Lower lobe of right lung (tissue), 2 donors: ENCODE measurements around the gene VSIG1. TPM values are rescaled to one million over a fixed set of nuclear protein-coding genes. Genes with fewer than 3 reads are reported as not detected.

Source experiments
- ATAC-seq, 2 donors: fragments of 200-7000 bp; cut with Tn5 transposase; one replicate each; pipeline ENCODE4 v1.9.1; 2020 to 2022; ENCODE audit warnings: mild to moderate bottlenecking in 2 of 2, moderate library complexity in 2 of 2
- DNase-seq: peaks from one replicate; pipeline ENCODE4 v3.0.0-alpha.2; 2020
- H3K27ac ChIP-seq: fragments of 200-600 bp; one replicate; pipeline ENCODE4 v1.8.0; 2022
- H3K27me3 ChIP-seq: fragments of 200-600 bp; one replicate; pipeline ENCODE4 v1.8.0; 2022; ENCODE audit warnings: low read depth
- H3K36me3 ChIP-seq: fragments of 200-600 bp; one replicate; pipeline ENCODE4 v1.8.0; 2022; ENCODE audit warnings: mild to moderate bottlenecking
- H3K4me1 ChIP-seq: fragments of 200-600 bp; one replicate; pipeline ENCODE4 v1.8.0; 2022
- H3K4me3 ChIP-seq: fragments of 200-600 bp; one replicate; pipeline ENCODE4 v1.8.0; 2022; ENCODE audit warnings: mild to moderate bottlenecking
- H3K9me3 ChIP-seq: fragments of 200-600 bp; one replicate; pipeline ENCODE4 v1.8.0; 2022
- CTCF ChIP-seq: fragments of 200-600 bp; IDR thresholded peaks from one replicate; pipeline ENCODE4 v1.8.0; 2022; ENCODE audit warnings: antibody characterized with exemption, mild to moderate bottlenecking
- intact Hi-C: fragments of 100-400 bp; cut with DNase I; formaldehyde crosslinking; loops from one replicate; pipeline ENCODE4 v1.11.0; 2022
- total RNA-seq: library from RNA; stranded (reverse); fragmentation: NEBNext Ultra II Directional; extraction: Animal tissue kit (Norgen Biotek cat#: 25700); gene quantifications from one replicate; pipeline ENCODE4 v1.2.1, GENCODE V29; 2021
- donor health status: DM: no; HTN: yes; CAD: no; lungs with severe emphysema.

Gene VSIG1
- total RNA-seq, 1 donor from 2014 or later = 1.6 TPM

GRCh38 chrX:108122748-108123147 is 77.9 kb downstream of the VSIG1 start:
- intact Hi-C loops = no loop called here

GRCh38 chrX:108123591-108124366 is 78.9 kb downstream of the VSIG1 start:
- no peak overlapping the region for H3K27ac ChIP-seq
- intact Hi-C loops = no loop called here
- H3K4me1 ChIP-seq = peaks cover 4% of the 10 kb centered on the region
- ATAC-seq (no peak), DNase-seq (no peak)
- no peak overlapping the region for H3K4me3 ChIP-seq
- H3K9me3 ChIP-seq = no peaks in the 10 kb centered on the region
- H3K27me3 ChIP-seq = no peaks in the 10 kb centered on the region
- peaks cover 6% of the 10 kb centered on the region for H3K36me3 ChIP-seq
- no peak for TF ChIP-seq CTCF

More at GRCh38 chrX:108122748-108123147, 77.9 kb downstream of the VSIG1 start:
- DNase-seq = no peak
- no peaks in the 10 kb centered on the region for H3K27me3 ChIP-seq
- H3K4me3 ChIP-seq = no peak overlapping the region
- no peak overlapping the region for H3K27ac ChIP-seq
- peaks cover 4% of the 10 kb centered on the region for H3K4me1 ChIP-seq
- peaks cover 2% of the 10 kb centered on the region for H3K36me3 ChIP-seq
- TF ChIP-seq CTCF = no peak
- ATAC-seq = no peak
- no peaks in the 10 kb centered on the region for H3K9me3 ChIP-seq

GRCh38 chrX:108126661-108127060 is 81.8 kb downstream of the VSIG1 start:
- DNase-seq (no peak), ATAC-seq (no peak)
- no peak for TF ChIP-seq CTCF
- H3K4me1 ChIP-seq = no peaks in the 10 kb centered on the region
- no peak overlapping the region for H3K27ac ChIP-seq
- no peaks in the 10 kb centered on the region for H3K27me3 ChIP-seq
- no peaks in the 10 kb centered on the region for H3K9me3 ChIP-seq
- intact Hi-C loops = no loop called here
- no peak overlapping the region for H3K4me3 ChIP-seq
- peaks cover 6% of the 10 kb centered on the region for H3K36me3 ChIP-seq

- H3K4me1 ChIP-seq = no peaks in the 10 kb centered on the region
- peaks cover 6% of the 10 kb centered on the region for H3K36me3 ChIP-seq
- no peaks in the 10 kb centered on the region for H3K9me3 ChIP-seq
- intact Hi-C loops = no loop called here
- DNase-seq (no peak), ATAC-seq (no peak)
- H3K27me3 ChIP-seq = no peaks in the 10 kb centered on the region
- no peak overlapping the region for H3K4me3 ChIP-seq
- no peak for TF ChIP-seq CTCF
- H3K27ac ChIP-seq = no peak overlapping the region
These were observed 82.3 kb downstream of the VSIG1 start for GRCh38 chrX:108127152-108127551.

Other genes with a start within 250 kb of the VSIG1 start
- gene MID2, start 219.2 kb upstream of the VSIG1 start, total RNA-seq = 20.3 TPM
- gene TEX13B, start 62.7 kb upstream of the VSIG1 start, total RNA-seq = not detected
- 39.2 TPM for gene PSMD10, start 46.5 kb downstream of the VSIG1 start, total RNA-seq
- 17.4 TPM for gene ATG4A, start 46.7 kb downstream of the VSIG1 start, total RNA-seq